Thyroid gland (tissue), 4 donors: ENCODE measurements around the gene CD53.

Source experiments
- POLR2A ChIP-seq, 2 donors: fragments of 450-650 bp; IDR thresholded peaks; one replicate each; pipeline ENCODE4 v1.6.1; 2017; ENCODE audit warnings: antibody characterized with exemption in 2 of 2, mild to moderate bottlenecking in 2 of 2, moderate library complexity in 1 of 2
- TF ChIP-seq, protein P1 (sequence below), 6 experiments: fragments of 200-600 bp in 3 of 6; fragments of 450-650 bp in 3 of 6; sonication (generic) in 3 of 6; IDR thresholded peaks; one replicate each; pipeline ENCODE4 v1.5.1; 2016 to 2019; ENCODE audit warnings: antibody characterized with exemption in 6 of 6, mild to moderate bottlenecking in 2 of 6, inconsistent platforms in 1 of 6, moderate library complexity in 1 of 6

- no peak for TF ChIP-seq POLR2A (IDR thresholded peaks at IDR 0.05)
- TF ChIP-seq, protein P1, sequence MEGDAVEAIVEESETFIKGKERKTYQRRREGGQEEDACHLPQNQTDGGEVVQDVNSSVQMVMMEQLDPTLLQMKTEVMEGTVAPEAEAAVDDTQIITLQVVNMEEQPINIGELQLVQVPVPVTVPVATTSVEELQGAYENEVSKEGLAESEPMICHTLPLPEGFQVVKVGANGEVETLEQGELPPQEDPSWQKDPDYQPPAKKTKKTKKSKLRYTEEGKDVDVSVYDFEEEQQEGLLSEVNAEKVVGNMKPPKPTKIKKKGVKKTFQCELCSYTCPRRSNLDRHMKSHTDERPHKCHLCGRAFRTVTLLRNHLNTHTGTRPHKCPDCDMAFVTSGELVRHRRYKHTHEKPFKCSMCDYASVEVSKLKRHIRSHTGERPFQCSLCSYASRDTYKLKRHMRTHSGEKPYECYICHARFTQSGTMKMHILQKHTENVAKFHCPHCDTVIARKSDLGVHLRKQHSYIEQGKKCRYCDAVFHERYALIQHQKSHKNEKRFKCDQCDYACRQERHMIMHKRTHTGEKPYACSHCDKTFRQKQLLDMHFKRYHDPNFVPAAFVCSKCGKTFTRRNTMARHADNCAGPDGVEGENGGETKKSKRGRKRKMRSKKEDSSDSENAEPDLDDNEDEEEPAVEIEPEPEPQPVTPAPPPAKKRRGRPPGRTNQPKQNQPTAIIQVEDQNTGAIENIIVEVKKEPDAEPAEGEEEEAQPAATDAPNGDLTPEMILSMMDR (IDR thresholded peaks at IDR 0.05) = no peak
Observed at GRCh38 chr1:110864287-110864686, 8.7 kb upstream of the CD53 start.
